HepG2 (cell line): ENCODE results near the gene BMP2K. TPM values are rescaled to one million over a fixed set of nuclear protein-coding genes. Genes with fewer than 3 reads are reported as not detected.

Experiments
- ATAC-seq: fragments of 200-7000 bp; cut with Tn5 transposase; 3 replicates; pipeline ENCODE4 v1.9.1; 2020; ENCODE audit warnings: mild to moderate bottlenecking, moderate library complexity
- BruUV-seq: library from RNA; stranded (reverse); fragments of 400-500 nt; replicated peaks from 2 replicates; lab custom pipeline; 2021; lab: Mats Ljungman, UMichigan
- CTCF ChIA-PET: fragments of 300-600 bp; formaldehyde crosslinking; extraction: SDS; loops from one replicate; lab custom pipeline; 2021; ENCODE audit warnings: low total read pairs, inconsistent platforms, low intra/inter-chr PET ratio; lab: Yijun Ruan, JAX
- POLR2A ChIA-PET: fragments of 350-600 bp; sonication (Branson Sonifier 250); formaldehyde crosslinking; loops from one replicate; lab custom pipeline; 2020; ENCODE audit warnings: antibody characterized with exemption, inconsistent platforms; lab: Yijun Ruan, JAX
- DNase-seq: peaks from one replicate; pipeline ENCODE4 v3.0.0-alpha.2; 2015; ENCODE audit warnings: low spot score
- FAIRE-seq: peaks from 3 replicates; lab custom pipeline; 2011; peaks lifted over from hg19 to GRCh38; lab: Jason Lieb, UNC
- H2AFZ ChIP-seq: one replicate; pipeline ENCODE4 v1.6.1; 2011; ENCODE audit warnings: low read length, inconsistent platforms
- H3K27ac ChIP-seq: fragments of 300-600 bp; 3 replicates; pipeline ENCODE4 v1.8.0; 2011; ENCODE audit warnings: mixed run types, mild to moderate bottlenecking, mixed read lengths, low read length, inconsistent platforms; ENCODE audit not compliant: insufficient read depth; ENCODE audit errors: extremely low read length
- H3K27me3 ChIP-seq, 2 experiments: fragments of 200-600 bp in 1 of 2; 2 replicates in 1 of 2; 3 replicates in 1 of 2; pipeline versions ENCODE4 v1.6.0 to v1.8.0; 2011; ENCODE audit warnings: low read length in 2 of 2, mild to moderate bottlenecking in 2 of 2, moderate library complexity in 2 of 2, inconsistent platforms in 1 of 2; ENCODE audit not compliant: insufficient read depth in 2 of 2, control insufficient read depth in 1 of 2
- H3K36me3 ChIP-seq, 2 experiments: fragments of 200-600 bp in 1 of 2; replicated peaks in 1 of 2; 2 replicates in 1 of 2; 3 replicates in 1 of 2; pipeline versions ENCODE4 v1.5.1 to v1.8.0; 2011; ENCODE audit warnings: low read length in 2 of 2, inconsistent platforms in 1 of 2; ENCODE audit not compliant: insufficient read depth in 2 of 2, control insufficient read depth in 1 of 2
- H3K4me1 ChIP-seq: 2 replicates; pipeline ENCODE4 v1.5.1; 2012; ENCODE audit warnings: low read length, inconsistent platforms; ENCODE audit not compliant: insufficient read depth
- H3K4me2 ChIP-seq: 2 replicates; pipeline ENCODE4 v1.6.0; 2011; ENCODE audit warnings: low read depth, low read length, inconsistent platforms
- H3K4me3 ChIP-seq, 3 experiments: fragments of 200-600 bp in 1 of 3; sonication (generic), shearing (Covaris generic) in 1 of 3; replicated peaks in 1 of 3; 2 replicates each; pipeline ENCODE4 v1.5.1; 2011 to 2016; ENCODE audit warnings: low read length in 3 of 3, inconsistent platforms in 2 of 3, low read depth in 2 of 3, mild to moderate bottlenecking in 2 of 3, control low read depth in 1 of 3, mixed read lengths in 1 of 3; ENCODE audit not compliant: insufficient read depth in 1 of 3
- H3K79me2 ChIP-seq: one replicate; pipeline ENCODE4 v1.6.1; 2011; ENCODE audit warnings: low read length, inconsistent platforms; ENCODE audit not compliant: insufficient read depth
- H3K9ac ChIP-seq: 2 replicates; pipeline ENCODE4 v1.6.0; 2011; ENCODE audit warnings: mild to moderate bottlenecking, low read depth, low read length, inconsistent platforms; ENCODE audit not compliant: insufficient read depth
- H3K9me3 ChIP-seq: 2 replicates; pipeline ENCODE4 v1.5.1; 2012; ENCODE audit warnings: mild to moderate bottlenecking, low read length
- H4K20me1 ChIP-seq: 2 replicates; pipeline ENCODE4 v1.6.0; 2011; ENCODE audit warnings: inconsistent platforms, mild to moderate bottlenecking, low read length, moderate library complexity; ENCODE audit not compliant: insufficient read depth
- KLF12 ChIP-seq: sonication (generic); formaldehyde crosslinking; IDR thresholded peaks from 2 replicates; pipeline ENCODE4 v1.4.0; 2020; ENCODE audit warnings: missing genetic modification reagents, borderline replicate concordance
- KLF9 ChIP-seq: IDR thresholded peaks from 2 replicates; pipeline ENCODE4 v1.6.1; 2016; ENCODE audit warnings: low read depth
- MTF2 ChIP-seq: sonication (generic); formaldehyde crosslinking; IDR thresholded peaks from 2 replicates; pipeline ENCODE4 v1.5.0; 2020; ENCODE audit warnings: missing genetic modification reagents, borderline replicate concordance
- RAD21 ChIP-seq: fragments of 450-650 bp; formaldehyde crosslinking; IDR thresholded peaks from 2 replicates; pipeline ENCODE4 v1.5.0; 2020; ENCODE audit warnings: mild to moderate bottlenecking
- RXRA ChIP-seq: sonication (generic); formaldehyde crosslinking; IDR thresholded peaks from 2 replicates; pipeline ENCODE4 v1.5.1; 2020; ENCODE audit warnings: missing genetic modification reagents
- SOX13 ChIP-seq, 3 experiments: fragments of 450-650 bp in 1 of 3; sonication (generic) in 1 of 3; formaldehyde crosslinking in 1 of 3; IDR thresholded peaks in 2 of 3; conservative IDR thresholded peaks in 1 of 3; 2 replicates each; pipeline versions ENCODE4 v1.5.0 to v1.6.1; 2016 to 2020; ENCODE audit warnings: antibody characterized with exemption in 1 of 3, mild to moderate bottlenecking in 1 of 3, missing compliant biosample characterization in 1 of 3, missing genetic modification reagents in 1 of 3, moderate library complexity in 1 of 3
- ZHX2 ChIP-seq, 2 experiments: sonication (generic) in 1 of 2; formaldehyde crosslinking in 1 of 2; IDR thresholded peaks; 2 replicates each; pipeline versions ENCODE4 v1.6.1 to v1.9.0; 2014 to 2022; ENCODE audit warnings: antibody characterized with exemption in 1 of 2, borderline replicate concordance in 1 of 2, inconsistent platforms in 1 of 2, low read depth in 1 of 2, missing genetic modification reagents in 1 of 2
- ZNF512 ChIP-seq: sonication (generic); formaldehyde crosslinking; IDR thresholded peaks from 2 replicates; pipeline ENCODE4 v1.4.0; 2020; ENCODE audit warnings: mild to moderate bottlenecking, missing genetic modification reagents
- ZNF724P ChIP-seq: sonication (generic); formaldehyde crosslinking; IDR thresholded peaks from 2 replicates; pipeline ENCODE4 v1.8.0; 2022; ENCODE audit warnings: missing genetic modification reagents, borderline replicate concordance
- WGBS: methylation state at CpG from one replicate; pipeline ENCODE4 v1.1.6; 2017; ENCODE audit warnings: low lambda C conversion rate; 5-methylcytosine and 5-hydroxymethylcytosine counted together
- in situ Hi-C: cut with HindIII; loops from 2 replicates; pipeline ENCODE4 v1.10.0; 2017; ENCODE audit warnings: low pct_unique_long_range_greater_than_20kb; ENCODE audit not compliant: extremely low pct_ligation_motif_present
- intact Hi-C: fragments of 100-400 bp; cut with micrococcal nuclease; formaldehyde crosslinking; loops from one replicate; pipeline ENCODE4 v1.10.0; 2022; ENCODE audit not compliant: unreplicated experiment
- polyA plus RNA-seq, 8 experiments: library from polyadenylated mRNA; depleted of rRNA in 3 of 8; stranded (reverse) in 7 of 8; unstranded in 1 of 8; fragments of >200 nt; fragmentation: Illumina TruSeq in 4 of 8; extraction: Trizol in 4 of 8; gene quantifications; 2 replicates each; pipeline versions ENCODE4 v1.2.1 to v1.2.3, GENCODE V29; 2011 to 2016; ENCODE audit warnings: low read depth in 4 of 8, missing spikeins in 1 of 8, mixed read lengths in 1 of 8; ENCODE audit not compliant: insufficient read depth in 1 of 8
- total RNA-seq, 5 experiments: library from RNA; depleted of rRNA; stranded (reverse); fragments of >200 nt; fragmentation: Illumina TruSeq; extraction: Trizol; gene quantifications; 2 replicates each; pipeline ENCODE4 v1.2.3, GENCODE V29; 2016; ENCODE audit warnings: low read depth in 1 of 5

The BMP2K gene
- total and polyA plus RNA-seq, 2 of the 13 experiments (the other 11 are each of a cell fraction or from before 2014, with no cell fraction given), result 8.6 to 15.2 TPM

GRCh38 chr4:78756137-78756536 lies 20.0 kb upstream of the BMP2K start:
- intact Hi-C loops, result no loop called here
- peaks cover 9% of the 10 kb centered on the region; the same call in 1 of the 2 replicates for H3K4me1 ChIP-seq
- in situ Hi-C loops, result no loop called here
- ATAC-seq (no peak), DNase-seq (no peak), FAIRE-seq (no peak)
- WGBS, result 81% methylated on average over 3 of the region's 3 CpGs
- CTCF ChIA-PET, result no interaction called here
- POLR2A ChIA-PET, result no interaction called here
- BruUV-seq, result no TSS peak
- H4K20me1 ChIP-seq, result no peaks in the 10 kb centered on the region
- no peak overlapping the region for H3K4me2 ChIP-seq
- no peak overlapping the region for H3K27ac ChIP-seq
- no peaks in the 10 kb centered on the region for H3K79me2 ChIP-seq
- H3K9ac ChIP-seq, result no peak overlapping the region
- H3K9me3 ChIP-seq, result no peaks in the 10 kb centered on the region
- no peak overlapping the region for H3K4me3 ChIP-seq
- H3K27me3 ChIP-seq, result peaks cover 0 to 3% of the 10 kb centered on the region in 2 experiments; a peak in 1 of 5 replicates
- H3K36me3 ChIP-seq, result no peaks in the 10 kb centered on the region
- no peak overlapping the region for H2AFZ ChIP-seq
- TF ChIP-seq KLF9 (CRISPR knock-in tag) (no peak), ZHX2 (IDR thresholded peaks at IDR 0.05; ENCODE audit: low read depth) (no peak), ZHX2 (CRISPR knock-in tag; IDR thresholded peaks at IDR 0.05; ENCODE audit: borderline replicate concordance) (no peak), KLF12 (CRISPR knock-in tag) (no peak), SOX13 (IDR thresholded peaks at IDR 0.05) (no peak), SOX13 (CRISPR knock-in tag; conservative IDR thresholded peaks at IDR 0.05 in 1 of 2, IDR thresholded peaks at IDR 0.05 in 1 of 2) (no peak), MTF2 (CRISPR knock-in tag) (no peak), ZNF512 (CRISPR knock-in tag) (no peak), RAD21 (no peak), RXRA (CRISPR knock-in tag) (no peak), ZNF724P (CRISPR knock-in tag) (no peak)
